ENCODE results near the gene PARVG. TPM values are rescaled to one million over a fixed set of nuclear protein-coding genes. Genes with fewer than 3 reads are reported as not detected.

PARVG gene
- total RNA-seq, 1 donor from 2014 or later: not detected

DNA sequence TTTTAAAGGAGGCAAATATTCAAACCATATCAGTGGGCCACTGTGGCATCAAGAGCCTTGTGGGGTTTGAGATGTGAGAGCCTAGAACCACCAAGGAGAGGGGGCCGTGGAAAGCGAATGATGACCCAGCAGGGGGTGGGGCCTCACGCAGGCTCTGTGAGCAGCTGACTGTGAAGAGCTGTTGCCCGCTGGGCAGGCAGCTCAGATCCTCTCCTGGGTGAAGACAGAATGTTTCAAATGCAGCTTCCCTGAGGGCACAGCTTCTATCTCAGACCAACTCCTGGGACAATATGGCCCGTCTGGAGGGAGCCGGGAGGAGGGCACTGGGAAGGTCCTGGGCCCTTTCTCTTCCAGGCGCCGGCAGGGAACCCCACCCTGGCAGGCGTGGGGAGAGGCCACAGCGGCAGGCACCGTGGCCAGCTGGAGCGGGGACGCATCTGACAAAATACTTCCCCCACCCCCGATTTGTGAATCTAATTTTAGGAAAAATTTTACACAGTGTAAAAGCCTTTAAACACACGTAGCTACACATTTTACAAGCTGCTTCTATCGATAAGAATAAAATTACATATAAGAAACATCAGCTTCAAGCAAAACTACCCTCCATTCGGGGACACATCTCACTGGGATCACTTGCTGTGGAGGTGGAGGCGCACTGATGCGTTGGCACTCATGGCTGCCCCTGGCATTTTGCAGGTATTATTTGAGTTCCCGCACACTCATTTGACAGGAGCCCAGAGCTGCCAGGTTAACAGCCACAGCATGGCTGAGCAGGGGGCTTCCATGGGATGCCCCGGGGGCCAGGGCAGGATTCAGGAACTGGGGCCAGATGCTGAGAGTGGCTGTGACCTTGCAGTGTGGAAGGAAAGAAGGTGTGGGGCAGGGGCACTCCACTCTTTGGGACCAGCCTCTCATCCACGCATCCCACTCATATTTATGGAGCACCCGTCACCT lies 40.3 kb downstream of the PARVG start:
- no peak overlapping the region for H3K27ac Mint-ChIP-seq (ENCODE audit: unreplicated experiment)
- no peaks in the 10 kb centered on the region for H3K36me3 Mint-ChIP-seq (ENCODE audit: unreplicated experiment)
- H3K4me1 Mint-ChIP-seq (ENCODE audit: low read depth, unreplicated experiment): peaks cover 8% of the 10 kb centered on the region
- H3K27me3 Mint-ChIP-seq (ENCODE audit: unreplicated experiment): peaks cover 5% of the 10 kb centered on the region
- DNase-seq: no peak
- TF ChIP-seq, protein P1, sequence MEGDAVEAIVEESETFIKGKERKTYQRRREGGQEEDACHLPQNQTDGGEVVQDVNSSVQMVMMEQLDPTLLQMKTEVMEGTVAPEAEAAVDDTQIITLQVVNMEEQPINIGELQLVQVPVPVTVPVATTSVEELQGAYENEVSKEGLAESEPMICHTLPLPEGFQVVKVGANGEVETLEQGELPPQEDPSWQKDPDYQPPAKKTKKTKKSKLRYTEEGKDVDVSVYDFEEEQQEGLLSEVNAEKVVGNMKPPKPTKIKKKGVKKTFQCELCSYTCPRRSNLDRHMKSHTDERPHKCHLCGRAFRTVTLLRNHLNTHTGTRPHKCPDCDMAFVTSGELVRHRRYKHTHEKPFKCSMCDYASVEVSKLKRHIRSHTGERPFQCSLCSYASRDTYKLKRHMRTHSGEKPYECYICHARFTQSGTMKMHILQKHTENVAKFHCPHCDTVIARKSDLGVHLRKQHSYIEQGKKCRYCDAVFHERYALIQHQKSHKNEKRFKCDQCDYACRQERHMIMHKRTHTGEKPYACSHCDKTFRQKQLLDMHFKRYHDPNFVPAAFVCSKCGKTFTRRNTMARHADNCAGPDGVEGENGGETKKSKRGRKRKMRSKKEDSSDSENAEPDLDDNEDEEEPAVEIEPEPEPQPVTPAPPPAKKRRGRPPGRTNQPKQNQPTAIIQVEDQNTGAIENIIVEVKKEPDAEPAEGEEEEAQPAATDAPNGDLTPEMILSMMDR (IDR thresholded peaks at IDR 0.05; ENCODE audit: partially characterized antibody, unreplicated experiment): no peak
- H3K9me3 Mint-ChIP-seq (ENCODE audit: unreplicated experiment): no peaks in the 10 kb centered on the region
- H3K4me3 Mint-ChIP-seq (ENCODE audit: unreplicated experiment): no peak overlapping the region

DNA sequence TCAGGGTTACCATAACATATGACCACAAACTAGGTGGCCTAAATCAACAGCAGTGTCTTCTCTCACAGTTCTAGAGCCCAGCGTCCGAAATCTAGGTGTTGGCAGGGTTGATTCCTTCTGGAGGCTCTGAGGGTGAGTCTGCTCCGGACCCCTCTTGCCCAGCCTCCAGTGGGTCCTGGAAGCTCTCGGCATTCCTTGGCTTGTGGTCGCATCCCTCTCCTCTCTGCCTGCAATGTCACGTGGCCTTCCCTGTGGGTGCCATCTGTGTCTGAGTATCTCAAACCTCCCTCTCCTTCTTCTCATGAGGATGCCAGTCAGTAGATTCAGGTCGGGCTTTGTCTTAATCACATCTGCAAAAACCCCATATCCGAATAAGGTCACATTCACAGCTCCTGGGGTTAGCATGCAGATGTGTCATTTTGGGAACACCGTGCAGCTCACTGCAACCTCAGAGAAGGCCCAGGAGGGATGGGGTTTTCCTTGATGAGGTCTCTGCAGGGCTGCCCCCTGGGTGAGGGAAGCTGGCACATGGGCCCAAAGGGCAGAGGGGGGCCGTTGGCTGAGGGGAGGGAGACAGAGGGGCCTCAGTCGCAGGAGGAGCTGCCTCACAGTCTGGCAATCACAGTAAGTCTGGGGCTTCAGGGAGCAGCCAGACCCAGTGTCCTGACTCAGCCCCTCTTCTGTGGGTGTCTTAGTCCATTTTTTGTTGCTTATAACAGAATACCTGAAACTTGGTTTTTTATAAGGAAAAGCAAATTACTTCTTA lies 41.2 kb downstream of the PARVG start:
- Mint-ChIP-seq H3K4me3 (ENCODE audit: unreplicated experiment) (peak overlapping the region; percentile 16), H3K27me3 (ENCODE audit: unreplicated experiment) (peaks cover 5% of the 10 kb centered on the region), H3K9me3 (ENCODE audit: unreplicated experiment) (no peaks in the 10 kb centered on the region), H3K4me1 (ENCODE audit: low read depth, unreplicated experiment) (peaks cover 2% of the 10 kb centered on the region), H3K36me3 (ENCODE audit: unreplicated experiment) (no peaks in the 10 kb centered on the region), H3K27ac (ENCODE audit: unreplicated experiment) (no peak overlapping the region)
- no peak for DNase-seq
- TF ChIP-seq, protein P1 (IDR thresholded peaks at IDR 0.05; ENCODE audit: partially characterized antibody, unreplicated experiment): no peak

DNA sequence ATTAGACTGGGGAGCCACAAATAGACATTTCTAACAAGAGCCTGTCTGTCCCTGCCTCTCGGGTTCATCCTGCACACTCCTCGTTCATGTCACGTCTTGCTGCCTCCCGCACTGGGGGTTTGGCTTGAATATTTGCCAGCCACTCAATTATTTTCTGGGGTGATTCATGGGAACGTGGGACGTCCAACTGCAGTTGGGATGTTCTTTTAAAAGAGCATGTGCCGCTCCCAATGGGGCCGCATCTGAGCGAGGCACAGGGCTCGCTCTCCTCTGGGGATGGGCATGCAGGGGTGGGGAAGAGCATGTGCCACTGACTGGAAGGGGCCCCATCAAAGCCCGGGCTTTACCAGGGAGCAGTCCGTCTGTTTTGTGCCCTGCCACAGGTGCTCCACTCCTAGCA lies 43.4 kb downstream of the PARVG start:
- no peak overlapping the region for H3K4me3 Mint-ChIP-seq (ENCODE audit: unreplicated experiment)

DNA sequence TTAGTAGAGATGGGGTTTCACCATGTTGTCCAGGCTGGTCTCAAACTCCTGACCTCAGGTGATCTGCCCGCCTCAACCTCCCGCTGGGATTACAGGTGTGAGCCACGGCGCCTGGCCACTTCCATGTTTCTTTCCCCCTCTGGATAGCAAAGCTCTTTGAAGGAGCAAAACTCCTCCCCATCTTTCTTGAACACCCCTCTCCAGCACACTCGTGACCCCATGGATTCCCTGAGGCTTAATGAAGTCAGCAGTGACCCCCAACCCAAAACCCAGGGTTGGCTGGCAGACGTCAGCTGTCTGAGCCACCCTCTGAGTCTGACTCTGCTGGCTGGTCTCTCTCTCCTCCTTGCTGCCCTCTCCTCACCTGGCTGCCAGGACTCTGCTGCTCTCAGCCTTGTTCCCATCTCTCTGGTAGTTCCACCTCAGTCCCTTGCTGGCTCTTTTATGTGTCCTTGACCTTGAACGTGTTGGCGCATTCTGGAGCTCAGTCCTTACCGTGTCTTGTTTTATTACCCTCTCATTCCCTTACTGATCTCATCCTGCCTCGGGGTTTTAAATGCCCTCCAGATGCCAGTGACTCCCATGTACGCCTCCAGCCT lies 44.5 kb downstream of the PARVG start:
- TF ChIP-seq, protein P1 (IDR thresholded peaks at IDR 0.05; ENCODE audit: partially characterized antibody, unreplicated experiment): no peak
- no peak for DNase-seq
- peaks cover 5% of the 10 kb centered on the region for H3K27me3 Mint-ChIP-seq (ENCODE audit: unreplicated experiment)
- H3K36me3 Mint-ChIP-seq (ENCODE audit: unreplicated experiment): peaks cover 4% of the 10 kb centered on the region
- peaks cover 2% of the 10 kb centered on the region for H3K4me1 Mint-ChIP-seq (ENCODE audit: low read depth, unreplicated experiment)
- H3K9me3 Mint-ChIP-seq (ENCODE audit: unreplicated experiment): no peaks in the 10 kb centered on the region
- H3K4me3 Mint-ChIP-seq (ENCODE audit: unreplicated experiment): no peak overlapping the region
- H3K27ac Mint-ChIP-seq (ENCODE audit: unreplicated experiment): no peak overlapping the region

More for the DNA sequence above, 43.4 kb downstream of the PARVG start:
- Mint-ChIP-seq H3K27me3 (ENCODE audit: unreplicated experiment) (peaks cover 5% of the 10 kb centered on the region), H3K27ac (ENCODE audit: unreplicated experiment) (no peak overlapping the region), H3K4me1 (ENCODE audit: low read depth, unreplicated experiment) (peaks cover 2% of the 10 kb centered on the region), H3K36me3 (ENCODE audit: unreplicated experiment) (peaks cover under 1% of the 10 kb centered on the region), H3K9me3 (ENCODE audit: unreplicated experiment) (no peaks in the 10 kb centered on the region)
- DNase-seq: no peak
- TF ChIP-seq, protein P1 (IDR thresholded peaks at IDR 0.05; ENCODE audit: partially characterized antibody, unreplicated experiment): no peak

All from glutamatergic neuron (in vitro differentiated cells).